T-helper 2 cell treated with Interferon-gamma antibody and Interleukin-4, amounts not matched to agents 100 ng/mL and 5 ng/mL, for 36 hours (primary cell): Measurements from ENCODE around the gene SIK3. TPM values are rescaled to one million over a fixed set of nuclear protein-coding genes. Genes with fewer than 3 reads are reported as not detected.

Source experiments
- intact Hi-C: fragments of 100-400 bp; cut with micrococcal nuclease; formaldehyde crosslinking; loops from one replicate; pipeline ENCODE4 v1.15.1; 2023
- total RNA-seq: library from RNA; stranded (reverse); gene quantifications from 2 replicates; pipeline ENCODE4 v1.2.3, GENCODE V29; 2022

SIK3 gene
- total RNA-seq, 1 donor from 2014 or later: 27.1 TPM

DNA sequence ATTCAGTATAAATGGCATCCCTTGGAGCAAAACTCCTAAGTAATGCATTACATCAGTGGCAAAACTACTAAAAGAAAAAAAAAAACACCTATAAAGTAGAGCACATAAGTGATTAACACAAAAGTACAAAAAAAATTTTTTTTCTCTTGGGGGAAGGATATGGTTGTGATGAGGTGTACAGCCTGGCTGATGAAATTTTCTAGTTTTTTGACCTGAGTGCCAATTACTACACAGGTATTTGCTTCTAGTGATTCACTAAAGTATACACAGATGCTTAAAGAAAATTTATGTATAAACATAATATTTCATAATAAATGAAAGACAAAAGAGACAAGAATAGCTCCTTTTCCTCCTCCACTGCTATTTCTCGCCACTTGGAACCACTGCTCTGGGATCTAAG is 189.0 kb downstream of the SIK3 start:
- intact Hi-C loops: no loop called here

DNA sequence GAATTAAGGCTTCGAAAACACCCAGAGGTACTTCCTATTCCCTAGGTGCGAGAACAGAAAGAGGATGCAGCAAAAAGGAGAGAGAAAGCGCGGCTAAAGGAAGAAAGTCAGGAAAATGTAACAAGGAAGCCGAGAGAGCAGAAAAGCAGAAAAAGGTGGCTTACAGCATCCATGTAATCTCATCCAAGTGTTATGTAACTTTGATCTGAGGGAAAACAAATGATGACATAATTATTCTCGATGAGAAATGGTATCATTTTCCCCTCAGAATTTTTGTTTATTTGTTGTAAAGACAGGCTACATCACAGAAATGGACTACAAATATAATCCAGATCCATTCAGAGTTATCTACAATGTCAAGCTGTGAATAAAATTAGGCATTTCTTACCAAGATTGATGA is 191.7 kb downstream of the SIK3 start:
- intact Hi-C loops: no loop called here

DNA sequence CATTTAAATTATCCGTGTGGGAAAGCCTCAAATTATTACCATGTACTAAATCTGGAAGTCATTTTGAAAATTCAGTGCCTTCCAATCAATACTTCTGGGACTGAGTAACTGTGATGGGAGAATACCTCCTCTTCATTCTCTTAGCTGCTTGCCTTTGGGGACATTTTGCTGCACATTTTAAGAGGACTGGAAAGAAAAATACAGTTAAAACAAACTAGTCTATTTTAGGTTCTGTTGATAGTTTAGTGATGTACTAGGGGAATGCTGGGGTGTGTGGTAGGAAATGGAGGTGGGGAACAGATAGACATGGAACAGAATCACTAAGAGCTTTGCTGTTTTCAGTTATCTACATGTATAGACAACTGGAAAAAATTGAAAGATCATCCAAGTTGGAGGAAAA is 195.1 kb downstream of the SIK3 start:
- intact Hi-C loops: no loop called here

DNA sequence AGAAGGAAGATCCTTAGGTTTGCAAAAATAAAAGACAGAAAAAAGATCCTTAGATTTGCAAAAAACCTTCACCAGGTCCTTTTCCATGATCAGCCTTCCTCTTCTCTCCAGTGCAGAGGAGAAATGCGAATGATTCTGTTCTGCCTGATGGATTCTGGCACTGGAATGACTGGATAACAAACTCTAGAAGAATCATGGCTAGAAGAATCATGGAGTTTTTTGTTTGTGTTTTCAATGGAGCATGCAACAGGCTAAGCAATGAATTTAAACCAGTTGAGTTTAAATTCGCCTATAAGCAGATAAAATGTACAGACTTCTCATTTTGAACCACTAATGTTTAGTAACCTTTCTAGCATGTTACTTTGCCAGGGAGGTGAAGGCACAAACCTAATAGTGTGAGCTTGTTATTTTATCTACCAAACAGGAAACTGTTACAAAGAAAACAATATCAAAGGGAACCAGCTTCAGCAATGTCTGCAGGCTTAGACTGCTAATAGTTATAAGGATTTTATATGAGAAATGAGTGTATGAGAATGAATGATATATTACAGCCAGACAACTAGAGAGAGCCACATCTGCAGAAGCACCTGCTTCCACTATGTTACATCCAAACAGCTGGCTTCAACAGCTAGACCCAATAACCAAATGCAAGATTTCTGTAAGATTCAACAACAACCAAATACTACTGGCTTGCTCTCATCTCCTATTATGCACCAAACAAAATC is 196.1 kb downstream of the SIK3 start:
- intact Hi-C loops: no loop called here

DNA sequence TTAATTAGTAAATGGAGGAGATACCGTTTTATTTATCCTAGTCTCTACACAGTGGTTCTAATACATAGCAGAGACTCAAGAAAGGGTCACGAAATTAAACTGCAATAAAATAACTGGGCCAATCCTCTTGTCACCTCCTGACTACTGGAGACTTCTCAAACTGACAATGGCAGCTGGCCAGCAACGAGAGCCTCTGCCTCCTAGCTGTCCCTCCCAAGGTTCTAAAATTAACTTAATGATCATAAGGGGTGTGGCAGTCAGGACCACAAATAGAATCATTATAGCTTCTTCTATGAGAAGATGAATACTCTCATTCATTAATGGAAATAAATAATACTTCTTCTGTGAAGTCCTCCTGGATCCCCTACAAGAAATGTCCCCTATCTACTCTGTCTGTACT is 197.0 kb downstream of the SIK3 start:
- intact Hi-C loops: no loop called here

DNA sequence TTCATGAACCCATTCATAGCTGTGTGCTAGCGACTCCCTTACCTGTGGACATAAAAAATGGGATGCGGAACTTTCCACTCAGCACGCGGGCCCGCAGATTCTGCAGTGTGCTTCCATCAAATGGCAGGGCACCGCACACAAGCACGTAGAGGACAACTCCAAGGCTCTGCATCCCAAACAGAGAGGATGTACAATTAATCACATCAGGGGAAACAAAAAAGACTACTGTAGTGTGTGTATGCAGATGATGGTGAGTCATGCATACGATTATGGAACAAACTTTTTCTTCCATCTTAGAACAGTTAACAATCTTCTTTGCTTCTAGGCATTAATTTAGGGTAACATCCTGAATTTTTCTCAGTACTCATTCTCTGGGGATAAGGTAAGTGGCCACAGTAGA is 202.0 kb downstream of the SIK3 start:
- intact Hi-C loops: no loop called here

DNA sequence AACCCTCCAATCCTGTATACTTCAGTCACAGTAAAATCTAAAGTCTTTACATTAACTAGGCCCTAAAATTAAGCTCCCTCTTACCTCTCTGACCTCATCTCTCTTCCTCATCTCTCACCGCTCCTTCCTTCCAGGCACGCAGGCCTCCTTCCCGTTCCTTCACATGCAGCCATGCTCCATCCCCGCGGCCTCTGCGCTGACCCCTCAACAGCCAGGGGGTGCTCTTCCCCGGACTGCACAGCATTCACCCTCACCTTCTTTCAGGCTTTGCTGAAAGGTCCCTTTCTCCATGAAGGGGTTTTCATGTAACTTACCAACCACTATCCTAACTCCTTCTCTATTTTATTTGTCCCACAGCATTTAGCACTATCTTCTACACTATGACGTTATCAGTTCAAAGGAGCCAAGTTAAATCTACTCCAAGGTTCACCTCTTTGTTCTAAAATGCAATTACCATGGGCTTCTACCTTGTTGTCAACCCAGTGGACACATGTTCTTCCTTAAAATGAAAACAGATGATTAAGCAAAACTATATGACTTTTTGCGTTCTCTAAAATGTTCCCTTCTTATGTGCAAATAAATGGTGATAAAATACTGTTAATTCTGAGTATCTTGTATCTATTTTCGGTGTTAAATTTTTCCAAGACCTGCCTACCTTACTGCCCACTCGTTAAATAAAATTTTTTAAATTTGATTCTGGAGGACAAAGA is 203.0 kb downstream of the SIK3 start:
- intact Hi-C loops: no loop called here

DNA sequence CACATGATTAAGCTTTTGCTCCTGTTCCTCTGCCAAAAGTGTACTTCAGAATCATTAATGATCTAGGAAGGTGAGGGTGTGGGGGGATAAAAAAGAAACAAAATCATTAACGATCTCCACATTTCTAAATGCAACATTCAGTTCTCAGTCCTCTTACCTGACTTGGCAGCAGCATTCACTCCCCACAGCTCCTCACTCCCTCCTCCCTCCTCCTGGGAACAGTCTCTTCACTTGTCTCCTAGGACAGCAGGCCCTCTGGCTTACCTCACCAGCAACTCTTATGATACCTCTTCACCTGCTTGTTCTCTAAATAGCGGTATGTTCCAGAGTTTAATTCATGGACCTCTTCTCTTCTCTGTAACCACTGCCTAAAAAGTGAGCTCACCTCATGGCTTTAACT is 204.3 kb downstream of the SIK3 start:
- intact Hi-C loops: no loop called here

DNA sequence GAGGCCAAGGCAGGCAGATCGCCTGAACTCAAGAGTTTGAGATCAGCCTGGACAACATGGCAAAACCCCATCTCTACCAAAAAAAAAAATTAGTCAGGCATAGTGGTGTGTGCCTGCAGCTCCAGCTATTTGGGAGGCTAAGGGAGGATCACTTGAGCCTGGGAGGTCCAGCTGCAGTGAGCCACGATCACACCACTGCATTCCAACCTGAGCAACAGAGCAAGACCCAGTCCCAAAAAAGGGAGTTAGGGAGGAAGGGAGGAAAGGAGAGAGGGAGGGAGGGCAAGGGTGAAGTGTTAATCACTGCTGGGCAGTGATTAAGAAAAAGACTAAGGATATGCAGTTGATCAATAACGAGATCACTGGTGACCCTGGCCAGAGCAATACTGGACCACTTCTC is 204.8 kb downstream of the SIK3 start:
- intact Hi-C loops: no loop called here

DNA sequence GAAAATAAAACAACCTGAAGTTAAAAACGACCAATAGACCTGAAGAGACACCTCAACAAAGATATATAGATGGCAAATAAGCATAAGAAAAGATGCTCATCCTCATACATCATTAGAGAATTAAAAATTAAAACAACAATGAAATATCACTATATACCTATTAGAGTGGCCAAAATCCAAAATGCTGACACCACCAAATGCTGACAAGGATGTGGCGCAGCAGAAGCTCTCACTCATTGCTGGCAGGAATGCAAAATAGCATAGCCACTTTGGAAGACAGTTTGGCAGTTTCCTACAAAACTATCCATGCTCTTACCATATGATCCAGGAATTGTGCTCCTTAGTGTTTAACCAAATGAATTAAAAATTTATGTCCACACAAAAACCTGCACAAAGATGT is 205.9 kb downstream of the SIK3 start:
- intact Hi-C loops: no loop called here

DNA sequence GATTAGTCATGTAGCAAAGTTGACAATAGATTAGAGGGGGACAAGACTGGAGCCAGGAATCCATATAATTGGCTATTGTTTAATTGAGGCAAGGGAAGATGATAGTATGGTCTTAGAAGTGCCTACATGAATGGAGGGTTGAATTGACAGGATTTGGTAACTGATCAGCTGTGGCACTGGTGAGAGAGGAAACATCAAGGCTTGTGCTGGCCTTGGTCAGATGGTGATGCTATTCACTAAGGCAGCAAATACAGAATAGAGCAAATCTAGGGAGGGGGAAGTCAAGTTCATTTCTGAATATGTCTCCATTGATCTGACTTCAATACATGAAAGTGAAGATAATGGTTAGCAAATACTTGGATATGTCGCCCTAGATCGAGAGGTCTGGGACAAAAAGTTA is 206.5 kb downstream of the SIK3 start:
- intact Hi-C loops: no loop called here

DNA sequence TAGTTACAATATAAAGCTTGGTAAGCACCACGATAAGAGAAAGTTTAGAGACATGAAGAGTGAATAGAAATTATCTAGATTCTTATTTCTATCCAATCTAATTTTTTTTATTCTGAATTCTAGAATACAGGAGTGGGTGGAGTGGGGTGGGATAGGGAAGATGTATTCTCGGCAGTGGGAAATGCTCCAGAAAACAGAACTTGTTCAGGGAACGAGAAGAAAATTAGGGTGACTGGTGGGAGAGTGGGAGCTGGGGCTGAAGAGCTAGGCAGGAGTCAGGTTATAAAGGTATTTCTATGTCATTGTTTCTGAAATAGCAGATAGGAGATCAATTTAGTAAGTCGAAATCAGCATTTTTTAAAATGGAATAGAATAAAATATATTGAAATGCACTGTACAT is 207.6 kb downstream of the SIK3 start:
- intact Hi-C loops: no loop called here

DNA sequence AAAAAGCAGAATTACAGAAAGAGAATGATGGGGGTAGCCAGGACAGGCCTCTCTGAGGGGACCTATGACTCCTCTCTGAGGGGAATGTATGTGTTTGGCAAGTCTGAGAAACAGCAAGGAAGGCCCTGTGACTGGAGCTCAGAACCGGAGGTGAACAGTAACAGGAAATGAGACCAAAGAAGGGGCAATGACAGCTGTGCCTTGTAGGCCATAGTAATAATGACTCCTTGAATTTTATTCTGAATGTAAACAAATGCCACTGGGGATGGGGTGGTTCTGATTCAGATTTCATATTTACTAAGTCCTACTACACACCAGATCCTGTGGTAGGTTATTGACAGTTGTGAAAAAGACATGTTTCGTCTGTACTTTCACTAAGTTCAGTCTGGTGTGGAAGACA is 208.0 kb downstream of the SIK3 start:
- intact Hi-C loops: no loop called here

DNA sequence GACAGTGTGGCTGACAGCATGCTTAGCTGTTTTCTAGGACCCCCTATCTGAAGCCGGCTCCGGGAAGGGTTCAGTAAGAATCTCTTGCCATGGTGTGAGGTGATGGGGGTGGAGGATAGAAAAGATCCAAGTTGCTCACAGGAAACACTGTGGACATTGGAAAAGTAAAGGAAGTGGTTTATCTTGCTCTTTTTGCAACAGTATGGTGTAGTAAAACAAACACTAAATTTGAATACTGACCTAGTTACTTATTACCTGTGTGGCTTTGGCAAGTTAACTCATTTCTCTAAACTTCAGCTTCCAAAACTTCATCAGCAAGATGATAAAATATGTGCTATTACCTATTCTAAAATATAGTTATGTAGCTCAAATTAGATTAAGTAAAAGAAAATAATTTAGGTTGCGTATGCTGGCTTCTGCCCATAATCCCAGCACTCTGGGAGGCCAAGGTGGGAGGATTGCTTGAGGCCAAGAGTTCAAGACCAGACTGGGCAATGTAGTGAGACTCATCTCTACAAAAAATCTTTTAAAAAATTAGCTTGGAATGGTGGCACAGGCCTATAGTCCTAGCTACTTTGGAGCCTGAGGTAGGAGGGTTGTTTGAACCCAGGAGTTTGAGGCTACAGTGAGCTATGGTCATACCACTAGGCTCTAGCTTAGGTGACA is 209.2 kb downstream of the SIK3 start:
- intact Hi-C loops: no loop called here

DNA sequence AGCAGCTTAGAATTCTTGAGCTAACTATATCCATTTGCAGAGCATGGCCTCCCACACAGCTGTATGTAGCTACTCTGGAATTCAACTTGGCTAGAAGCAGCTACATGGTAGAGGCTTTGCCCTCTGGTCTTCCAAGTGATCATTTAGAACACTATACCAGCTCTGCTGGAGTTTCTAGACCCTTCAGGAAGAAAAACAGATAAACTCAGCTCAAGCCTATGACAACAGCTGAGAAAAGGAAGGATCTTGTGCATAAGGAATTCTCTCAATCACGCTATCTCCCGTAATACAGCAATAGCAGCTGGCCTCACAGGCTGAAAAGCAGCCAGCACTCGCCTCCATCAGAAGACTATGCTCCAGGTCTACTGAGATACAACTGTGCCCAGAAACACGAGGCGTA is 210.2 kb downstream of the SIK3 start:
- intact Hi-C loops: no loop called here

DNA sequence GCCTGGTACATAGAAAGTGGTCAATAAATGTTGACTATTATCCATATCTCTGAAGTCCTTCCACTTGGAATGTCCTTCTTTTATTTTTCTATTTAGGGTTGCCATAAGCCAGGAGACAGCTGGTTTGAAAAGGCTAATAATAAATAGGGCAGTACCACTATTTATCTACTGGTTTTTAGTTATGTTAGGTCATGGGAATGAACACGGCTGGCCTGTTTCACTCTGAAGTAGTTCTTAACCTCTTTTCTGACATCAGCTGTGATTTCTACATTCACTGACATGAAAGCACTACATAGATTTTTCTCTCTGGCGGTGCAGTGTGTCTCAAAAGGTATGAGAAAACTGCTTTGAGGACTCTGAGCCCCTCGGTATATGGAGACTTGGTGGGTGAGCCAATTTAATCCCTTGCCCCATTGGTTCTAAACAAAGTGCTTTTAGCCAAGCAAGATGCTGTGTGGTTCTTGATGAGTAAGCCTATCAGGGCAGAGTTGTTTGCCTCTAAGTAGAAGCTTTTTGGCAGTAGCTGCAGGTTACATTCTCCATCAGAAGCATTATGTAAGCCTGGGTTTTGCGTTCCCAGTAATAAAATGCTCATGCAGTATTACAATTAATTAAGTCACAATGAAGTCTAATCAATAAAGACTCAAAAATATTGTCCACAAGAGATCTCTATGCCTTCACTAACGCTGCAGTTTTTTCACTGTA is 212.1 kb downstream of the SIK3 start:
- intact Hi-C loops: no loop called here

DNA sequence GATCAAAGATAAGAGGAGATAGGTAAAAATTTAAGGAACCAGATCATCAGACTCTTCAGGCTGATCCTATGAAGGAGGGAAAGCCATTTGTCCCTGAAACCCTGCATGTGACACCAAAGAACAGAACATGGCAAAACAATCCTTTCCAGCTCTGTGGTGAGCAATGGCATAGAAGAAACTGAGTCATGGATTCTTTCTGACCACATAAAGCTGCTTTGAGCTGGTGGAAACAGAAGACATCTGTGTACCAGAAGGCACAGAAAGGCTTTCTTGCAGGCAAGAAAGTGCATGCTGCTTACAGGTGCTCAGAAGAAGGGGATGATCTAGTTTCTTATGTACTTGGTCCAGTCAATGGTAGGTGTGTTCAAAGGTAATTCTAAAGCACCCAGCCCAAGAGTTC is 215.8 kb downstream of the SIK3 start:
- intact Hi-C loops: no loop called here

DNA sequence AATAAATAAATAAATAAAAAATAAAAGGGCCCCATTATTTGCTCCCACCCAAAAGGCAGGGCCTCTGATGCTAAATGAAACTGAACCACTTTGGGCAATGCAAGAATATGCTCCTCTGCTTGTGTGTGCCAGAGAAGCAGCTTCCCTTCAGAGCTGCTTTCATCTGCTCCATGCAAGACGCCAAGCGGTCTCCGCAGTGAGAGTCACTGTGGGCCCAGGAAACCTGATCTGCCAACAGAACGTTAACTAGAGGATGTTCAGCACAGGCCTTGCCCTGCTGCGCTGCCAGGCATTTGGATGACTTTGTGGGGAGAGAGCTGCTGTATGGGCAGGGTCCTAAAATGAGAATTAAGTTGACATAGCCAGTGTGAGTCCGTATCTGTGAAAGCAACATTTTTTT is 217.1 kb downstream of the SIK3 start:
- intact Hi-C loops: no loop called here

DNA sequence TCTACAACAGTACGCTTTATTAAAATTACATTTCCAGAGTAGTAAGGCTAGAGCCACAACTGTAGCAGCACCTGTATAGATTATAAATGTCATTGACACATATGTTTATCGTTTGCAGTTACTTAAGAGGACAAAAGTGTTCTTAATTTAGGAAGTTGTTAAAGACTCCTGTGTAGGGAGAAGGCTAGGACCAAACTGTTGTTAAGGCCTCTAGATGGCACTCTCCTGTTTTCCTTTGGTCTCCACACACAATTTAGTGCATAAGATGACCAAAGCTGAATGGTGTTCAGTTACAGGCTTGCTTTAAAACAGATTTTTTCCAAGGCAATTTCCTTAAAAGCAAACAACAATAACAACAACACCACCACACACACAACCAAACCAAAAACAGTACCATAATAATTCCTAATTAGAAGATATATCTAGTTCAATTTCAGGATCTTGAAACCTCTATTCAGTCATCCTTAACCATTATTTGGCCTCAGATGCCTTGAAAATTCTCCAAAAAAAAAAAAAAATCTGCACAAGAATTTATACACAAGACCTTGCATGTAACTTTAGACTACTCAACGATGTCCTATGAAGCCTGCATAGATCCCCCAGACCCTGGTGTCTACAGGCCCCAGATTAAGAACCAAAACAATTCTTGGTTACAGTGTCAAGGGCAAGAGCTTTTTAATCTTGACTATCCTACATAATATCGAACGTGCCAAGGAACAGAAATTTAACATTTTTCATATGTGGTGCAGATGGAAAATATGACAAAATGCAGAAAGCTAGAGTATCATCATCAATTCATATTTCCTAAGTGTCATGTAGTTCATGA is 218.2 kb downstream of the SIK3 start:
- intact Hi-C loops: loop anchor here (1.0 kb wide), 2 partner anchors 226 to 346 kb away; no protein-coding TSS in a partner anchor

DNA sequence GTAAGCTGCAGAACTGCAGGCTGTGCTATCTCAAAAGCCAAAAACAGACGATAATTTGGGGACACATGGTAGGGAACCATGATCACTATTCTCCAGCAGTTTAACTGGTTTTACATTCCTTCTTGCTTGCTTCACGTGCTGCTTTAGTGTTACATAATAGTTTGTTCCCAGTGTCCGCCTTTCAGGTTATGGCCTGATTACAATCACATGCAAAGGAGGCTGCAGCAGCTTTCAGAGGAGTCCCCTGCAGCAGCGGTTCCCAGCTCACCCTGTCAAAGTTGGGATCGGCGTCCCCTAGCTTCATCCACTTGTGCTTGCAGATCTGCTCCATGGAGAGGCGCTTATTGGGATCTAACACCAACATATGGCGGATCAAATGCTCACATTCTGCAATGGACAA is 221.6 kb downstream of the SIK3 start:
- intact Hi-C loops: no loop called here

DNA sequence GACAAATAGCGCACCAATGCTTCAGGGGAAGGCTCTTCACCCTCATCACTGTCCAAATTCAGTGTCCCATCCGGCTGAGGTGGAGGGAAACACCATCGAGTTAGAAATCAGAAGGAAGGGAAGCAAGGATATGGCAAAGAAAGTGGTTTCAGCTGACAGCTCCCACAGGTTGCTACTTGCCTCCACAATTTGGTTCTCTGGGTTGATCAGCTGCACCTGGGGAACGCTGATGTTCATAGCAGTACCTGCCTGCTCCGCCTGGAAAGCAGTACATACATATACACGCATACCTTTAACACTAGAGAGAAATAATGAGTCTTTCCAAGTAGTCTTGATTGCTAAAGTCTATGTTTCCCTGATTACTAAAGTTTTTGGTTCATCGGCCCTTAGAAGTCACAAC is 223.0 kb downstream of the SIK3 start:
- intact Hi-C loops: no loop called here
